ENCODE measurements around the gene FKBP3. TPM values are rescaled to one million over a fixed set of nuclear protein-coding genes. Genes with fewer than 3 reads are reported as not detected.

Gene FKBP3
- total and polyA plus RNA-seq, 2 of the 13 experiments (the other 11 are each of a cell fraction or from before 2014, with no cell fraction given) = 57.0 to 87.6 TPM

DNA sequence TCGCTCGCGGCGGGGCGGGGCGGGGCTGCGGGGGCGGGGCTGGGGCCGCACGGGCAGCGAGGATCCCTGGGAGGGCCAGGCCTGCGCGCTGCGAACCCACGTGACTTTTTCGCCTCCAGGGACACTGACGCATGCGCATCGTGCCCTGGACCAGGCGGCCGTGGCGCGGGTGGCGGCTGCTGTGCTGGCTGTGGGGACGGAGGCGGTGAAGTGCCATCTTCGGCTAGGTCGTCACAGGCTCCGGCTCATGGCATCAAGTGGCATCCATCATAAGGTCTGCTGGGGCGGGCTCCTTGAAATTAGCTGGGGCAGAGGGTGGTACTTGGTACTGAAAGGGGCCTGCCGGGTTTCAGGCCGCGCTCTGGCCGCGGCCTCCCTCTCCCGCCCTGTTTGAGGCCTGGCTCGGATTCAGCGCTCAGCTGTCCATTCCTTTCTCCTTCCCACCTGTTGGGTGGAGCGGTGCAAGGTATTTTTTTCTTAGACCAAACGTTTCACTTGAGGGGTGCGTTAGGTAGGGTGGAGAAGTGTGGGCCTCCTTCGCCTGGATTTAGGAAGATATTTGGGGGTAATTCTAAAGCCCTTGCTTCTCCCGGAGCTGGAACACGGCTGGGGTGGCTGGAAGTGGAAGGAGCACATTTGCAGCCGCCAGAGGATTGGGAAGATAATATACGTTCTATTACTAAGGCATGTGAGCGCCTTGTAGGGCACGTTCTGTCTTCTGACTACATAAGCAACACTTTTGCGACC lies 50.1 kb downstream of the FKBP3 start, which contains the start of gene PRPF39 (continued):
- TF ChIP-seq, protein P1, sequence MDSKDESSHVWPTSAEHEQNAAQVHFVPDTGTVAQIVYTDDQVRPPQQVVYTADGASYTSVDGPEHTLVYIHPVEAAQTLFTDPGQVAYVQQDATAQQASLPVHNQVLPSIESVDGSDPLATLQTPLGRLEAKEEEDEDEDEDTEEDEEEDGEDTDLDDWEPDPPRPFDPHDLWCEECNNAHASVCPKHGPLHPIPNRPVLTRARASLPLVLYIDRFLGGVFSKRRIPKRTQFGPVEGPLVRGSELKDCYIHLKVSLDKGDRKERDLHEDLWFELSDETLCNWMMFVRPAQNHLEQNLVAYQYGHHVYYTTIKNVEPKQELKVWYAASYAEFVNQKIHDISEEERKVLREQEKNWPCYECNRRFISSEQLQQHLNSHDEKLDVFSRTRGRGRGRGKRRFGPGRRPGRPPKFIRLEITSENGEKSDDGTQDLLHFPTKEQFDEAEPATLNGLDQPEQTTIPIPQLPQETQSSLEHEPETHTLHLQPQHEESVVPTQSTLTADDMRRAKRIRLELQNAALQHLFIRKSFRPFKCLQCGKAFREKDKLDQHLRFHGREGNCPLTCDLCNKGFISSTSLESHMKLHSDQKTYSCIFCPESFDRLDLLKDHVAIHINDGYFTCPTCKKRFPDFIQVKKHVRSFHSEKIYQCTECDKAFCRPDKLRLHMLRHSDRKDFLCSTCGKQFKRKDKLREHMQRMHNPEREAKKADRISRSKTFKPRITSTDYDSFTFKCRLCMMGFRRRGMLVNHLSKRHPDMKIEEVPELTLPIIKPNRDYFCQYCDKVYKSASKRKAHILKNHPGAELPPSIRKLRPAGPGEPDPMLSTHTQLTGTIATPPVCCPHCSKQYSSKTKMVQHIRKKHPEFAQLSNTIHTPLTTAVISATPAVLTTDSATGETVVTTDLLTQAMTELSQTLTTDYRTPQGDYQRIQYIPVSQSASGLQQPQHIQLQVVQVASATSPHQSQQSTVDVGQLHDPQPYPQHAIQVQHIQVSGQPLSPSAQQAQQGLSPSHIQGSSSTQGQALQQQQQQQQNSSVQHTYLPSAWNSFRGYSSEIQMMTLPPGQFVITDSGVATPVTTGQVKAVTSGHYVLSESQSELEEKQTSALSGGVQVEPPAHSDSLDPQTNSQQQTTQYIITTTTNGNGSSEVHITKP (CRISPR knock-in tag; IDR thresholded peaks at IDR 0.05; ENCODE audit: low read depth) = no peak
- TF ChIP-seq ZNF878 (CRISPR knock-in tag; IDR thresholded peaks at IDR 0.05) = peak; percentile 69; the same call in 1 of the 2 replicates
- no peak for TF ChIP-seq CCAR2 (optimal IDR thresholded peaks at IDR 0.05; ENCODE audit: low read depth, low read length)
- TF ChIP-seq ZSCAN9 (CRISPR knock-in tag; IDR thresholded peaks at IDR 0.05; ENCODE audit: borderline replicate concordance) = 0 out of 2 replicates have a peak, but pooled peaks have one; percentile 26
- TF ChIP-seq, protein P2, sequence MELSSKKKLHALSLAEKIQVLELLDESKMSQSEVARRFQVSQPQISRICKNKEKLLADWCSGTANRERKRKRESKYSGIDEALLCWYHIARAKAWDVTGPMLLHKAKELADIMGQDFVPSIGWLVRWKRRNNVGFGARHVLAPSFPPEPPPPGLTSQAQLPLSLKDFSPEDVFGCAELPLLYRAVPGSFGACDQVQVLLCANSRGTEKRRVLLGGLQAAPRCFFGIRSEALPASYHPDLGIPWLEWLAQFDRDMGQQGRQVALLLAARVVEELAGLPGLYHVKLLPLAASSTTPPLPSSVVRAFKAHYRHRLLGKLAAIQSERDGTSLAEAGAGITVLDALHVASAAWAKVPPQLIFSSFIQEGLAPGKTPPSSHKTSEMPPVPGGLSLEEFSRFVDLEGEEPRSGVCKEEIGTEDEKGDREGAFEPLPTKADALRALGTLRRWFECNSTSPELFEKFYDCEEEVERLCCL (CRISPR knock-in tag; IDR thresholded peaks at IDR 0.05; ENCODE audit: borderline replicate concordance) = peak; percentile 54; the same call in 1 of the 2 replicates
- TF ChIP-seq PHF21A (CRISPR knock-in tag; IDR thresholded peaks at IDR 0.05) = no peak
- TF ChIP-seq, protein P3, sequence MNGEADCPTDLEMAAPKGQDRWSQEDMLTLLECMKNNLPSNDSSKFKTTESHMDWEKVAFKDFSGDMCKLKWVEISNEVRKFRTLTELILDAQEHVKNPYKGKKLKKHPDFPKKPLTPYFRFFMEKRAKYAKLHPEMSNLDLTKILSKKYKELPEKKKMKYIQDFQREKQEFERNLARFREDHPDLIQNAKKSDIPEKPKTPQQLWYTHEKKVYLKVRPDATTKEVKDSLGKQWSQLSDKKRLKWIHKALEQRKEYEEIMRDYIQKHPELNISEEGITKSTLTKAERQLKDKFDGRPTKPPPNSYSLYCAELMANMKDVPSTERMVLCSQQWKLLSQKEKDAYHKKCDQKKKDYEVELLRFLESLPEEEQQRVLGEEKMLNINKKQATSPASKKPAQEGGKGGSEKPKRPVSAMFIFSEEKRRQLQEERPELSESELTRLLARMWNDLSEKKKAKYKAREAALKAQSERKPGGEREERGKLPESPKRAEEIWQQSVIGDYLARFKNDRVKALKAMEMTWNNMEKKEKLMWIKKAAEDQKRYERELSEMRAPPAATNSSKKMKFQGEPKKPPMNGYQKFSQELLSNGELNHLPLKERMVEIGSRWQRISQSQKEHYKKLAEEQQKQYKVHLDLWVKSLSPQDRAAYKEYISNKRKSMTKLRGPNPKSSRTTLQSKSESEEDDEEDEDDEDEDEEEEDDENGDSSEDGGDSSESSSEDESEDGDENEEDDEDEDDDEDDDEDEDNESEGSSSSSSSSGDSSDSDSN (CRISPR knock-in tag; IDR thresholded peaks at IDR 0.05) = peak; percentile 85
- no peak for TF ChIP-seq NFE2L2 (IDR thresholded peaks at IDR 0.05; ENCODE audit: low read length)
- TF ChIP-seq NPAS2 (CRISPR knock-in tag; IDR thresholded peaks at IDR 0.05; ENCODE audit: borderline replicate concordance) = 0 out of 2 replicates have a peak, but pooled peaks have one; percentile 26
- peak; percentile 16; the same call in 1 of the 2 replicates for TF ChIP-seq RARA (CRISPR knock-in tag; IDR thresholded peaks at IDR 0.05)
- 0 out of 2 replicates have a peak, but pooled peaks have one; percentile 72 for TF ChIP-seq SNAI1 (CRISPR knock-in tag; IDR thresholded peaks at IDR 0.05; ENCODE audit: borderline replicate concordance)
- TF ChIP-seq CHCHD3 (CRISPR knock-in tag; IDR thresholded peaks at IDR 0.05) = no peak
- TF ChIP-seq CEBPB (IDR thresholded peaks at IDR 0.05; ENCODE audit: borderline replicate concordance, low read depth, low read length) = no peak
- TF ChIP-seq, protein P4, sequence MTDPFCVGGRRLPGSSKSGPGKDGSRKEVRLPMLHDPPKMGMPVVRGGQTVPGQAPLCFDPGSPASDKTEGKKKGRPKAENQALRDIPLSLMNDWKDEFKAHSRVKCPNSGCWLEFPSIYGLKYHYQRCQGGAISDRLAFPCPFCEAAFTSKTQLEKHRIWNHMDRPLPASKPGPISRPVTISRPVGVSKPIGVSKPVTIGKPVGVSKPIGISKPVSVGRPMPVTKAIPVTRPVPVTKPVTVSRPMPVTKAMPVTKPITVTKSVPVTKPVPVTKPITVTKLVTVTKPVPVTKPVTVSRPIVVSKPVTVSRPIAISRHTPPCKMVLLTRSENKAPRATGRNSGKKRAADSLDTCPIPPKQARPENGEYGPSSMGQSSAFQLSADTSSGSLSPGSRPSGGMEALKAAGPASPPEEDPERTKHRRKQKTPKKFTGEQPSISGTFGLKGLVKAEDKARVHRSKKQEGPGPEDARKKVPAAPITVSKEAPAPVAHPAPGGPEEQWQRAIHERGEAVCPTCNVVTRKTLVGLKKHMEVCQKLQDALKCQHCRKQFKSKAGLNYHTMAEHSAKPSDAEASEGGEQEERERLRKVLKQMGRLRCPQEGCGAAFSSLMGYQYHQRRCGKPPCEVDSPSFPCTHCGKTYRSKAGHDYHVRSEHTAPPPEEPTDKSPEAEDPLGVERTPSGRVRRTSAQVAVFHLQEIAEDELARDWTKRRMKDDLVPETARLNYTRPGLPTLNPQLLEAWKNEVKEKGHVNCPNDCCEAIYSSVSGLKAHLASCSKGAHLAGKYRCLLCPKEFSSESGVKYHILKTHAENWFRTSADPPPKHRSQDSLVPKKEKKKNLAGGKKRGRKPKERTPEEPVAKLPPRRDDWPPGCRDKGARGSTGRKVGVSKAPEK (CRISPR knock-in tag; IDR thresholded peaks at IDR 0.05; ENCODE audit: borderline replicate concordance) = 0 out of 2 replicates have a peak, but pooled peaks have one; percentile 79
- no peak for TF ChIP-seq ZNF598 (CRISPR knock-in tag; IDR thresholded peaks at IDR 0.05; ENCODE audit: borderline replicate concordance)
- no peak for TF ChIP-seq MAFK (conservative IDR thresholded peaks at IDR 0.05 in 1 of 2, IDR thresholded peaks at IDR 0.05 in 1 of 2; ENCODE audit: low read length in 2 of 2)
